ENCODE data around the gene EME2.

DNA sequence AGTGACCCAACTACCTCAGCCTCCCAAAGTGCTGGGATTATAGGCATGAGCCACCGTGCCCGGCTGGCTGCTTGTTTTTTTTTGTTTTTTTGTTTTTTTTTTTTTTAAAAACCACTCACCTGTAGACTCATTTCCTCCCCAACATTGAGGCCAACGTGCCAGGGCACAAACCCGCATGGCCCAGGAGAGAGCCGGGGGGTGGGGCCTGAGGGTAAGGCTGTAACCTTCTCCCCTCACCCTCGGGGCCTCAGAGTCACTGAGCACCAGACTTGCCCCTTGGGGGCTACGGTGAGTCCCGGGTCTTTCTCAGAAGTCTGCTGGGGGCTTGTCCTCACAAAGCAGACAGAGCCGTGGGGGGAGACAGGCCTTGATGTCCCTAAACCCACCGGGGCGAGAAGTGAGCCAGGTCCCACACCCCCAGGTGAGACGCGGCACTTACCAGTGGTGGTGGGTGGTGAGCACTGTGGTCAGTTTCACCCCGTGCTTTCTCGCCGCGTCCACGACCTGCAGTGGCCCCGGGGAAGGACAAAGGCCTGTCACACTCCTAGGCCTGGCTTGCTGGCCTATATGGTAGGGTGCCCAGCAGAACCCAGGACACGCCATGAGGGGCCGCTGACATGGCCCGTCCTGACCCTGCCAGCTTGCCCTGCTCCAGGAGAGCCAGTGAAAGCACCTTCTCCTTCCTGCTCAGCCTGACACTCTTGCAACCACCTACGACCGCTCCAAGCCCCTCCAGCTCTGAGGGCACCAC is 49.4 kb downstream of the EME2 start:
- TF ChIP-seq, protein P1, sequence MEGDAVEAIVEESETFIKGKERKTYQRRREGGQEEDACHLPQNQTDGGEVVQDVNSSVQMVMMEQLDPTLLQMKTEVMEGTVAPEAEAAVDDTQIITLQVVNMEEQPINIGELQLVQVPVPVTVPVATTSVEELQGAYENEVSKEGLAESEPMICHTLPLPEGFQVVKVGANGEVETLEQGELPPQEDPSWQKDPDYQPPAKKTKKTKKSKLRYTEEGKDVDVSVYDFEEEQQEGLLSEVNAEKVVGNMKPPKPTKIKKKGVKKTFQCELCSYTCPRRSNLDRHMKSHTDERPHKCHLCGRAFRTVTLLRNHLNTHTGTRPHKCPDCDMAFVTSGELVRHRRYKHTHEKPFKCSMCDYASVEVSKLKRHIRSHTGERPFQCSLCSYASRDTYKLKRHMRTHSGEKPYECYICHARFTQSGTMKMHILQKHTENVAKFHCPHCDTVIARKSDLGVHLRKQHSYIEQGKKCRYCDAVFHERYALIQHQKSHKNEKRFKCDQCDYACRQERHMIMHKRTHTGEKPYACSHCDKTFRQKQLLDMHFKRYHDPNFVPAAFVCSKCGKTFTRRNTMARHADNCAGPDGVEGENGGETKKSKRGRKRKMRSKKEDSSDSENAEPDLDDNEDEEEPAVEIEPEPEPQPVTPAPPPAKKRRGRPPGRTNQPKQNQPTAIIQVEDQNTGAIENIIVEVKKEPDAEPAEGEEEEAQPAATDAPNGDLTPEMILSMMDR (conservative IDR thresholded peaks at IDR 0.05) = no peak
- TF ChIP-seq ZFX (IDR thresholded peaks at IDR 0.05) = no peak
